Stimulated activated CD4-positive, alpha-beta T cell treated with anti-CD3 and anti-CD28 coated beads, Interleukin-2, amount 100 ng/mL, for 24 hours (primary cell): ENCODE results near the gene PSME3IP1.
"Not testable (repeated sequence)": the region's sequence is repeated elsewhere in the genome, so short reads cannot be mapped to it uniquely, and the experiment has no call there.

ENCODE experiments used
- DNase-seq, 2 donors: peaks; one replicate each; pipeline ENCODE4 v3.0.0-alpha.2; 2020

Gene PSME3IP1

DNA sequence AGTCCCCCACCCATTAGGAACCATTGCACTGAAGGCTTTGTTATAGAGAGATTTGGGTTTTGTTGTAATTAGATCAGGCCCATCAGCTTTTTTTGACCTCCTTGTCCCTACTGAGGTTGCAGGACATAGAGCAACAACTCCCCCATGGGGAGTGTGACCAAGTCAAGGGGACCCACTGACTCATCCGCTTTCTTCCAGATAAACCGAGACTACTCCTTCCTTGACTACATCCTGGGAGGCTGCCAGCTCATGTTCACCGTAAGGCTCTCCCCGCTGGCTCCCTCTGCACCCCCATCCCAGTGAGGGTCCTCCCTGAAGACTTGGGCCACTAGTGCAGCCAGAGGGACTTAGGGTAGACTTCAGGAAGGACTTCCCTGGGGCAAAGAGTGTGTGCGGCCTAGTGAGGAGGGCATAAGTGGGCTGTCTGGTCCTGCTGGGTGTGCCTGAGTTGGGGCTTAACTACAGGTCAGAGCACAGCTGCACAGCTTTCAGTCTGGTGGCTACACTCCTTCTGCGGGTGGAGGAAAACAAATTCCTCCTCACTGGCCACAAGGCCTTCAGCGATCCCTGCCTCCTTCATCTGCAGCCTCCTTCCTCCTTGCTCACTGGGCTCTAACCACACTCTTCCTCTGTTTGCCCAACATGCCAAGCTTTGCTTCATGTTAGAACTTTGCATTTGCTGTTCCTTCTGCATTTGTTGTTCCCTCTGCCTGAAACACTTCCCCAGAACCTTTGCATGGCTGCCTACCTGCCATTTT, 62.4 kb downstream of the PSME3IP1 start:
- DNase-seq: no peak

DNA sequence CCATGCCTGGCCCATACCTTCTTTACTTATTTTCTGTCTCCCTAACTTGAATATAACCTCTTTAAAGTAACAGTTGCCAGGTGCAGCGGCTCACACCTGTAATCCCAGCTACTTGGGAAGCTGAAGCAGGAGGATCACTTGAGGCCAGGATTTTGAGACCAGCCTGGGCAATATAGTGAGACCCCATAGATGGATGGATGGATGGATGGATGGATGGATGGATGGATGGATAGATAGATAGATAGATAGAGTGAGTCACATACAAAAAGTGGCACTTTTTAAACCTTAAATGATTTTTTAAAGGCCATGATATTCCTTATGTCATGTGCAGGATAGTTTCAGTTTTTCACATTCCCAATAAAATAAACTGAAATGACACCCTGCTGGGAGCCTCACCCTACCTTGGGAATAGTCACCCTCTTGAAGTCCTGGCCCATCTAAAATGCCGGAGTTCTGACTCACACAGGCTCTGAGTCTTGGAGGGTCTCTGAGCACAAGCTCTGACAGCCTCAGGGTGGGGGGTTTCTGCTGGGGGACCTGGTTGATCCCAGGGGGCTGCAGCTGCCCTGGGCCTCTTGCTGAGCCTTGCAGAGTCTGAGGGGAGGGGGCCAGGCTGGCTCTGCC, 67.3 kb downstream of the PSME3IP1 start:
- DNase-seq: no peak

DNA sequence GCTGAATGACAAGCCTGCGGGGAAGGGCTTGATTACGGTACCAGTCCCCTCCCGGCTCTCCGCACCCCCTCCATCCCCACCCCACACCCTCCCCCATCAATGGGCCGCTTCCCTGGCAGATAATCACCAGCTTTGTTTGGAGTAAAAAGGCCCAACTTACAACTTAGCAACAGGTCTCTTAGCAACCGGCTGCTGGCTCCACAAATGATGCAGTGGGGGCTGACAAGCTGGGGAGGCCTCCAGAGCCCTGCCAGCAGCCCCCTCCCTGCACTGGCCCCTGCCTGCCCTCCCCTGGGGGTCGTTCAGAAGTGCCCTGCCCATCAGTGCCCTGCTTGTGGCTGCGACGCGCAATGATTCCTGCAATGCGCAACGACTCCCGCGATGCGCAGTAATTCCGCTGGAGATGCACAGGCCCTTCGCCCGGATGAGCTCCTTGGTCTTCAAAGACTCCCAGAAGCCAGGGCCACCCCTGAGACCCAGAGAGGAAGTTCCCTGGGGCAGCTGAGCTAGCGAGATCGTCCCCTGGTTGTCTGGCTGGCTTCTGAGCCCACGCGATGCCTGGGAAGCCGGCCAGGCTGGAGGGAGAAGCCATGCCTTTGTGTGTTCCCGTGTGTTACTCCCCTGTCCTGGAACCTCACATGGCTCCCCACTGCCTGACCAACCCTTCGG, 70.2 kb downstream of the PSME3IP1 start:
- DNase-seq: no peak

DNA sequence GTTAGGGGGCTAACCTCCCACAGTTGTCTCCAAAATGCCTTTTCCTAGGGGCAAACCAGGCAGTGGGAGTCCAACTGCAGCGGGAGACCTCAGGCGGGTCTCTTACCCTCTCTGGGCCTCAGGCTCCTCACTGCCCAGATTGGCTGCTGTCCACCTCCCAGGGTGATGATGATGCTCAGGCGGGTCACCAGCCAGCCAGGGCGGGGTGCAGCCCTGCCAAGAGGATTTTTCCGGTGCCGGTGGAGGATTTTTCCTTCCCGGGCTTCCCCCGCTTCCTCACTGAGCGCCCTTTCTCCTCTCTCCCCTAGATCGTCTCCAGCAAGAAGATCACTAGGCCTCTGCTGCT, 70.7 kb downstream of the PSME3IP1 start:
- DNase-seq: no peak

DNA sequence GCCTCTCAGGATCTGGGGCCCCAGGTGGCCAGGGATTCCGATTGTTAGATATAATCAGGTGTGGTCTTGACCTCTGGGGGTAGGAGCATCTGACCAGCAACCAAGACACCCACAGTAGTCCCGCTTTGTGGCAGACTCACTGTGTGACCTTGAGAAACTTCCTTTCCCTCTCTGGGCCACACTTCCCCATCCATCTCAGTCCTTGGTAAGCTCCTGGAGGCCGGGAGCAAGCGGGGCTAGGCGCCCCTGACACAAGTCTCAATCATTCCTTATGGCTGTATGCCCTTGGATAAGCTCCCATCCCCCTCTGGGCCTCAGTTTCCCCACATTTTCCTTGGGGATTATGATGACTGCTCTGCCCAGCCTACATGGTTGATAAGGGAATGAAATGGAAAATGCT, 72.2 kb downstream of the PSME3IP1 start:
- no peak for DNase-seq

DNA sequence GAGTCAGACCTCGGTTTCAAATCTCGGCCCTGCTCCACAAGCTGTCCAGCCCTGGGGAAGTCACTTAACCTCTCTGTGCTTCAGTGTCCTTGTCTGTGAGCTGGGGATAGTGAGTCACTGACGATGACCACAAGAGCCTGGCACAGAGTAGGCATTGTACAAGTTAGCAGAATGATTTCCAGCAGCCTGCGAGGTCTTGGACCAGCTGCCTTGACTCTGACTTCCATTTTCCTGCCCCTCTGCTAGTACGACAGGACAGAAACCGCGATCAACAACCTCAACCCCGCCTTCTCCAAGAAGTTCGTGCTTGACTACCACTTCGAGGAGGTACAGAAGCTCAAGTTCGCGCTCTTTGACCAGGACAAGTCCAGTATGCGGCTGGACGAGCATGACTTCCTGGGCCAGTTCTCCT, 72.8 kb downstream of the PSME3IP1 start:
- DNase-seq: no peak

DNA sequence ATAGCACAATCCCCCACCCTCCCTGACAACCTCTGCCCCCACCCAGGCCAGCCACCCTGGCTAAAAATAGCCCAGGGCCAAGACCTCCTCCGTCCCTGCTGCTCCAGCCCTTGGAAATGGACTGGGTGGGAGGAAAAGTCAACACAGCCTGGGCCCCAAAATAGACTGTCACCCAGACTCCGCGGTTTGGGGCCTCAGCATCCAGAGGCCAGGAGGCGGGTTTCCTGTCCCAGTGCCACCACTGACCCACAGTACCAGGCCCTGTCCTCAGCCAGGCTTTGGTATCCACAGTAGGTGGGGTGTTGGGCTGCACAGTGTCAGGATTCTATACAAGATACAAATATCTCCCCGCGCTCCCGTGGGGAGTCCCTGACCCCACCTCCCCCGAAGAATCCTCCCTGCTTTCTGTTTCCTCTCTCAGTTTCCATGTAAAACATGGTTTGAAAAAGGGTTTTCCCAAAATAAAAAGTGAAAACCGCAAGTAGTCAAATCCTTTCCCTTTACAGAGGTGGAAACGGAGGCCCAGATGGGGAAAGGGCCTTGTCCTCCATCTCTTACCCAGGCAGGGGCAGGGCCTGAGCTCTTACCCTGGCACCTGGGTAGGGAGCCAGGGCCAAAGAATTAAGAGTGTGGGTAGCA, 73.3 kb downstream of the PSME3IP1 start:
- DNase-seq: no peak

DNA sequence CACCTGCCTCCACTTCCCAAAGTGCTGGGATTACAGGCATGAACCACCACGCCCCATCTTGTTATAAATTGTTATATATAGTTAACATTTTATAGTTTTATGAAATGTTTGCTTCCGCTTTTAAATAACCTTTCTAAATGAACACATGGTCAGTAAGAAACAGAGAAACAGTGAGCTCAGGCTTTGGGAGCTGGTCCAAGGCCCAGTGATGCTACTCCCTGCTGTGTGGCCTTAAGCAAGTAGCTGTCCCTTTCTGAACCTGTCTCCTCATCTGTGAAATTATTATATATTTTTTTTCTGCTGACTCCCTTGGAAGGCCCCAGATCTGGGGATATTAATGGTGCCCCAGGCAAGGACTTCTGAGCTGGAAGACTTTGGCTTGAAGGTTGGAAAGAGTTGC, 74.4 kb downstream of the PSME3IP1 start:
- DNase-seq: no peak

DNA sequence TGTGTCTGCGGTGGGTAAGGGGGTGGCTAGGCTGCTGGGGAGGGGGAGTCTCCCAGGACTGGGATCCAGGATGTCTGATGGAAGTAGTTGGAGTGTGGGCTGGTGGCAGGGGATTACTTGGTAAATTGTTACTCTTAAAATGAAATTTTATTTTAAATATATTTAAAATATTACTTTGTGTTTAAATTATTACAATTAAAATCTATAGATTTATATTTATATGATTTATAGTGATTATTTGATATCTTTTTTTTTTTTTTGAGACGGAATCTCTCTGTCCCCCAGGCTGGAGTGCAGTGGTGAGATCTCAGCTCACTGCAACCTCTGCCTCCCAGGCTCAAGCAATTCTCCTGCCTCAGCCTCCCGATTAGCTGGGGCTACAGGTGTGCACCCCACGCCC, 74.9 kb downstream of the PSME3IP1 start:
- no peak for DNase-seq

DNA sequence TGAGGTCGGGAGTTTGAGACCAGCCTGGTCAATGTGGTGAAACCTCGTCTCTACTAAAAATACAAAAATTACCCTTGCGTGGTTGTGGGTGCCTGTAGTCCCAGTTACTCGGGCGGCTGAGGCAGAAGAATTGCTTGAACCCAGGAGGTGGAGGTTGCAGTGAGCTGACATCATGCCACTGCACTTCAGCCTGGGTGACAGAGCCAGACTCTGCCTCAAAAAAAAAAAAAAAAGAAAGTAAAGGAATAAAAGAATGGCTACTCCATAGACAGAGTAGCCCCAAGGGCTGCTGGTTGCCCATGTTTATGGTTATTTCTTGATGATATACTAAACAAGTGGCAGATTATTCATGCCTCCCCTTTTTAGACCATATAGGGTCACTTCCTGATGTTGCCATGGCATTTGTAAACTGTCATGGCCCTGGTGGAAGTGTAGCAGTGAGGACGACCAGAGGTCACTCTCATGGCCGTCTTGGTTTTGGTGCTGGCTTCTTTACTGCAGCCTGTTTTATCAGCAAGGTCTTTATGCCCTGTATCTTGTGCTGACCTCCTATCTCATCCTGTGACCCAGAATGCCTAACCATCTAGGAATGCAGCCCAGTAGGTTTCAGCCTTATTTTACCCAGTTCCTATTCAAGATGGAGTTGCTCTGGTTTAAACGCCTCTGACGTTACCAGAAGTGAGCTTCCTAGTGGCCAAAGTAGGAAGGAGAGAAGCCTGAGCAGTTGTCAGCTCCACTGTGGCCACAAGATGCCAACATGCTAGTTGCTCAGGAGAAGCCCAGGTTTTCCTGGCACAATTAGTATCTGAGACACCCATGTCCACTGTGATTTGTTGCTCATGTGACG, 76.4 kb downstream of the PSME3IP1 start:
- DNase-seq: not testable (repeated sequence)

DNA sequence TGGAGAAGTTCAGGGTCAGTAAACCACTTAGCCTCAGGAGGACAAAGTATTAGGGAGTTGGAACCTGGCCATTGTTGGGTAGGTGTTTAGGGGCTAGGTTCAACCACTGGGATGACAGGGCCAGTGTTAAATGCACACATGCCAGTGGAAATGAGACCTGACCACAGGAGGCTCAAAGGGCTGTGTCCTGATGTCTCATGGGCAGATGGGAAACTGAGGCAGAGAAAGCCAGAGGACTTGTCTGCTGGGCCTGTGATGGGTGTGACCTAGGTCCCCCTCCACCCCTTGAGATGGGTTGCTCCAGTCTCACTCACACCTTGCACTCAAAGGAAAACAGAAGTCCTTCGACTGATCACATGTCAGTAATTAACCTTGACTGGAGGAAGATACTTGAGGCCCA, 77.4 kb downstream of the PSME3IP1 start:
- no peak for DNase-seq

DNA sequence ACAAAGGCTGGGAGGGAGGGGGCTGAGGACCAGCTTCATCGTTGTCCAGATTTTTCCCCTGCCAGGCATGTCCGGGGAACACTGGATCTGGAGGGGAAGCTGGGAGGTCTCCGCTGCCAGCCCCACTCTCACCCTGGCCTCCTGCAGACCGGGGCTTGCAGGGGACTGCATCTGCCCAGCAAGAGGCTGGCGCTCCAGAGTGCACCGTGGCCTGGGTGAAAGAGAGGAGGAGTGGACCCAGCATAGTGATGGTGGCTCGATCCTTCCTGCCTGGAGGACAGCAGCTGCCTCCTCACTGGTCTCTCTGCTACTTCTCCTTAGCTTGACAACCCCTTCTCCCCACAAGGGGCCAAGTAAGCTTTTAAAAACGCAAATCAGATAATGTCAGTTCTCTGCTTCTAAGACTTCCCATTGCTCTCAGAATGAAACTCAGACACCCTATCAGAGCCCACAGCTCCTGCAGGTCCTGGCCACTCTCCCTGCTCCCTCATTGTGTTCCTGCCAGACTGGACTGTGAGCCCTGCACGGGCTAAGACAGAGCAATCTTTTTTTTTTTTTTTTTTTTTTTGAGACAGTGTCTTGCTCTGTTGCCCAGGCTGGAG, 78.4 kb downstream of the PSME3IP1 start:
- no peak for DNase-seq

DNA sequence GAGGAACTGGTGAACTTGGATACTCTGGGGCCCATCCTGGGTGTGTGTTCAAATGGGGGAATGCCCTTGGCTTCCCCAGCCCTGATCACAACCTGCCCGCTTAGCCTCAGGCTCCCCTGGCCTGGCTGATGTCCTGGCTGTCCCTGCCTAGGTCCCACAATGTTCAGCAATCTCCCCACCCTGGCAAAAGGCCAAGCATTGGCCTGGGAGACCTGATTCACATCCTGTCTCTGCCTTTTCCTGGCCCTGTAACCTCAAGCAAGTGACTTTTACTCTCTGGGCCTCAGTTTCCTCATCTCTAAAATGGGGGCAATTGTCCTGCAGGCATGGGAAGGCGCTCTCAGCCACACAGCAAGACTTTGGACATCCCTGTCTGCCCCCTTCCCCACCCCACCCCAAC, 79.1 kb downstream of the PSME3IP1 start:
- DNase-seq: no peak

DNA sequence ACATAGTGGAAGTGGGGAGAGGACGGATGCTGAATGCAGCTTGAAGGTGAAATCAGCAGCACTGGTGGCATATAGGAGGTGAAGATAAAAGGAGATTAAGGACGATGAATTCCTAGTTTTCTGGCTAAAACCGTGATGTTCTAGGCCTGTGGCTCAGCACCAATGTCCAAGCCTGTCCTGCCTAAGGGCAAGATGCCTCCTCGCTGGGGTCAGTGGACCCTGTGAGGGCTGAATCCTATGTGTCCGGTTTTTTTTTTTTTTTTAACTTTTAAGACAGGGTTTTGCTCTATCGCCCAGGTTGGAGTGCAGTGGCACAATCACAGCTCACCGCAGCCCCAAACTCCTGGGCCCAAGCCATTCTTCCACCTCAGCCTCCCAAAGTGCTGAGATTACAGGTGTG, 80.7 kb downstream of the PSME3IP1 start:
- DNase-seq: no peak

DNA sequence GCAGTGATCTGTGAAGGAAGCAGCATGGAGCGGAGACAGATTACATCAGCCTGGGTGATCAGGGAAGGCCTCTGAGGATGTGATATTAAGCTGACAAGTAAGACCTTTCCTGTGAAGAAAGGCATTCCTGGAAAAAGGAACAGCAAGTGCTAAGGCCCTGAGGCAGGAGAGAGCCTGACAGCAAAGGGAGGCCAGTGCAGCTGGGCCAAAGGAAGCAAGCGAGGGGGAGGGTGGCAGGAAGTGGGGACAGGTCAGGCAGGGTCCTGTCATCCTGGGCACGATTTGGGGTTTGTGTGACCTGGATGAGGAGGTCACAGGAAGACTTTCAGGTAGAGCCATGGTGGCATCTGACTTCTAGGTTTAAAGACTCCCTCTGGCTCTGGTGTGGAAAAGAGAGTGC, 81.1 kb downstream of the PSME3IP1 start:
- no peak for DNase-seq

DNA sequence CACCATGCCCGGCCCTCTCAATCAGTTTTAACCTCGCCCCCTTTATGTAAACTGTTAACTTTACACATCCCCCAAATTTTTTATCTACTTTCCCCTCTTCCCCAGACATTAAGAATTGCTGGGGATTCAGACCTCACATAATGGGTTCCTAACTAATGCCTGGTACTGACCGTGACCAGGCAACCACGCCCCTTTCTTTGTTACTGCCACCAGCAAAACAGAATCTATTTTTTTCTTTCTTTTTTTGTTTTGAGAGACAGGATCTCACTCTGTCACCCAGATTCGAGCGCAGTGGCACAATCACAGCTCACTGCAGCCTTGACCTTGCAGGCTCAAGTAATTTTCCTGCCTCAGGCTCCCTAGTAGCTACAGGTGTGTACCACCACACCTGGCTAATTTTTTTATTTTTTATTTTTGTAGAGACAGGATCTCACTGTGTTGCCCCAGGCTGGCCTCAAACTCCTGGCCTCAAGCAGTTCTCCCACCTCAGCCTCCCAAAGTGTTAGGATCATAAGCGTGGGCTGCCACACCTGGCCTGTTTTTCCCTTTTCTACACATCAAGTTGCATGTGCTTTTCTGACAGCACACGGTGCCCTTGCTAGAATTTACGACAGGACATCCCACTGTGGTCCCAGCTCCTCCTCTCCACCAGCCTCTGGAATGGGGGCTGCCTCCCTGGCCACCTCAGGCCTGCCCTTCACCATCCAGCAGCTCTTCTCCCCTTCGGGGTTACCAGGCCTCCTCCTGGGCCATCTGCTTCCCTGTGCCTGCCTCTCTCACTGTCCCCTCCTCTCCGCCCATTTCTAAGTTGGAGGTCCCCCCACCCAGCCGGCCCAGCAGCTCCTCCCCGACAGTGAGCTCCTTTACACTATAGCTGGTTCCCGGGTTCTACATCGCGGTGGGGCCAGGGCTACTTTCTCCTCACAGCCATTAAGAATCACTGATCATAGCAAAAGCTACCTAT, 82.7 kb downstream of the PSME3IP1 start:
- no peak for DNase-seq
